Loucy (cell line): ENCODE measurements around the gene STAT3.

Experiments
- CTCF ChIP-seq: fragments of 200-600 bp; sonication (generic); conservative IDR thresholded peaks from 2 replicates; pipeline ENCODE4 v1.5.1; 2014; ENCODE audit warnings: mild to moderate bottlenecking, antibody characterized with exemption, low read length
- EZH2phosphoT487 ChIP-seq: fragments of 200-600 bp; IDR thresholded peaks from 2 replicates; pipeline ENCODE4 v1.6.1; 2018; ENCODE audit warnings: antibody characterized with exemption, mild to moderate bottlenecking, moderate library complexity, borderline replicate concordance

- TF ChIP-seq CTCF, result no peak
- TF ChIP-seq EZH2phosphoT487, result no peak
Measured at GRCh38 chr17:42347606-42348005, 40.6 kb downstream of the STAT3 start.
